Measurements from ENCODE around the gene NUP210L. TPM values are rescaled to one million over a fixed set of nuclear protein-coding genes. Genes with fewer than 3 reads are reported as not detected.

The NUP210L gene
- total and polyA plus RNA-seq, 9 of the 15 experiments (the other 6 are each of a cell fraction or from before 2014, with no cell fraction given) = 0.01 to 0.04 TPM; not detected in 7

- in situ Hi-C loops (cut with MboI) (no loop called here), intact Hi-C loops (cut with micrococcal nuclease) (no loop called here)
- ChIA-PET CTCF (ENCODE audit: low intra/inter-chr PET ratio) (no interaction called here), POLR2A (interaction anchor here (2.0 kb wide), 1 partner anchor 21 kb away, joined by 11 read pairs; the partner anchor contains the start of gene RPS27)
- no TSS peak for BruUV-seq (replicated peaks)
- no peak overlapping the region for H3K9ac ChIP-seq (ENCODE audit: insufficient read depth in 1 of 2, low read depth in 2 of 2, low read length in 2 of 2)
- H3K27me3 ChIP-seq (ENCODE audit: control insufficient read depth in 2 of 2, insufficient read depth in 2 of 2, low read length in 2 of 2) = peaks cover 4 to 16% of the 10 kb centered on the region in 2 experiments; a peak in 3 of 5 replicates
- H4K20me1 ChIP-seq (replicated peaks; ENCODE audit: control insufficient read depth, insufficient read depth, low read length) = no peaks in the 10 kb centered on the region
- H3K27ac ChIP-seq (ENCODE audit: extremely low read depth, low read depth, low read length) = no peak overlapping the region
- H3K4me1 ChIP-seq (replicated peaks in 1 of 2; ENCODE audit: control insufficient read depth in 2 of 2, insufficient read depth in 2 of 2, low read length in 2 of 2) = no peaks in the 10 kb centered on the region; a peak in 2 of 5 replicates
- H3K36me3 ChIP-seq (ENCODE audit: control insufficient read depth, insufficient read depth, low read length) = no peaks in the 10 kb centered on the region
- no peak for DNase-seq (ENCODE audit: extremely low read depth in 1 of 4, low spot score in 3 of 4)
- no peak overlapping the region for H2AFZ ChIP-seq (ENCODE audit: low read depth, low read length)
- no peaks in the 10 kb centered on the region for H3K79me2 ChIP-seq (ENCODE audit: control insufficient read depth, insufficient read depth, low read length)
- no peak overlapping the region for H3K4me2 ChIP-seq (ENCODE audit: insufficient read depth, low read length)
- 5% methylated on average over 1 of the region's 1 CpG for WGBS (ENCODE audit: insufficient coverage, low coverage, missing lambda C conversion rate)
- FAIRE-seq = no peak
- H3K9me3 ChIP-seq (replicated peaks; ENCODE audit: control insufficient read depth, insufficient read depth, low read depth, low read length) = no peaks in the 10 kb centered on the region
- no peaks in the 10 kb centered on the region for H3K9me1 ChIP-seq (ENCODE audit: control insufficient read depth, insufficient read depth, low read length)
- ATAC-seq = no peak
- H3K4me3 ChIP-seq = no peak overlapping the region
- 0 out of 4 replicates have a peak, but pooled peaks of 1 of the 2 experiments have one; percentile 25 for TF ChIP-seq HDAC1 (IDR thresholded peaks at IDR 0.05)
- TF ChIP-seq, protein P1, sequence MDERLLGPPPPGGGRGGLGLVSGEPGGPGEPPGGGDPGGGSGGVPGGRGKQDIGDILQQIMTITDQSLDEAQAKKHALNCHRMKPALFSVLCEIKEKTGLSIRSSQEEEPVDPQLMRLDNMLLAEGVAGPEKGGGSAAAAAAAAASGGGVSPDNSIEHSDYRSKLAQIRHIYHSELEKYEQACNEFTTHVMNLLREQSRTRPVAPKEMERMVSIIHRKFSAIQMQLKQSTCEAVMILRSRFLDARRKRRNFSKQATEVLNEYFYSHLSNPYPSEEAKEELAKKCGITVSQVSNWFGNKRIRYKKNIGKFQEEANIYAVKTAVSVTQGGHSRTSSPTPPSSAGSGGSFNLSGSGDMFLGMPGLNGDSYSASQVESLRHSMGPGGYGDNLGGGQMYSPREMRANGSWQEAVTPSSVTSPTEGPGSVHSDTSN (CRISPR knock-in tag; IDR thresholded peaks at IDR 0.05; ENCODE audit: low read depth) = no peak
- TF ChIP-seq, protein P1 (tag; conservative IDR thresholded peaks at IDR 0.05; ENCODE audit: low read depth) = peak; percentile 62
- no peak for TF ChIP-seq KDM5B (IDR thresholded peaks at IDR 0.05; ENCODE audit: insufficient replicate concordance, low read depth, low read length)
- TF ChIP-seq ADNP (tag; IDR thresholded peaks at IDR 0.05) = no peak
- no peak for TF ChIP-seq ZNF134 (CRISPR knock-in tag; conservative IDR thresholded peaks at IDR 0.05)
- no peak for TF ChIP-seq ZNF184 (CRISPR knock-in tag; IDR thresholded peaks at IDR 0.05)
- no peak for TF ChIP-seq ZNF77 (CRISPR knock-in tag; IDR thresholded peaks at IDR 0.05)
- TF ChIP-seq PML (IDR thresholded peaks at IDR 0.05; ENCODE audit: low read length) = no peak
- no peak for TF ChIP-seq ZNF431 (CRISPR knock-in tag; IDR thresholded peaks at IDR 0.05)
- TF ChIP-seq SNIP1 (IDR thresholded peaks at IDR 0.05; ENCODE audit: low read depth) = no peak
- no peak for TF ChIP-seq ZNF197 (CRISPR knock-in tag; IDR thresholded peaks at IDR 0.05; ENCODE audit: low read depth)
- TF ChIP-seq POLR3A (IDR thresholded peaks at IDR 0.05; ENCODE audit: borderline replicate concordance, extremely low read depth, insufficient read depth, insufficient read length) = no peak
- no peak for TF ChIP-seq ZNF143 (CRISPR knock-in tag; IDR thresholded peaks at IDR 0.05)
- no peak for TF ChIP-seq THRAP3 (IDR thresholded peaks at IDR 0.05; ENCODE audit: borderline replicate concordance)
- TF ChIP-seq CBFA2T3 (IDR thresholded peaks at IDR 0.05) = peak; percentile 46
- no peak for TF ChIP-seq MCM3 (IDR thresholded peaks at IDR 0.05)
- TF ChIP-seq ZBTB43 (CRISPR knock-in tag; IDR thresholded peaks at IDR 0.05) = no peak
- no peak for TF ChIP-seq ZNF589 (CRISPR knock-in tag; IDR thresholded peaks at IDR 0.05; ENCODE audit: low read depth)
- no peak for TF ChIP-seq HDAC6 (IDR thresholded peaks at IDR 0.05; ENCODE audit: low read depth, low read length)
Measured at GRCh38 chr1:154012129-154012528, 142.7 kb downstream of the NUP210L start.

All from K562 (cell line).